Measurements from ENCODE around the gene RAB7A. TPM values are rescaled to one million over a fixed set of nuclear protein-coding genes. Genes with fewer than 3 reads are reported as not detected.
"Not testable (repeated sequence)": the region's sequence is repeated elsewhere in the genome, so short reads cannot be mapped to it uniquely, and the experiment has no call there.

Gene RAB7A
- total and polyA plus RNA-seq, 10 of the 15 experiments (the other 5 are each of a cell fraction or from before 2014, with no cell fraction given), result 40.3 to 212 (median 160) TPM

DNA sequence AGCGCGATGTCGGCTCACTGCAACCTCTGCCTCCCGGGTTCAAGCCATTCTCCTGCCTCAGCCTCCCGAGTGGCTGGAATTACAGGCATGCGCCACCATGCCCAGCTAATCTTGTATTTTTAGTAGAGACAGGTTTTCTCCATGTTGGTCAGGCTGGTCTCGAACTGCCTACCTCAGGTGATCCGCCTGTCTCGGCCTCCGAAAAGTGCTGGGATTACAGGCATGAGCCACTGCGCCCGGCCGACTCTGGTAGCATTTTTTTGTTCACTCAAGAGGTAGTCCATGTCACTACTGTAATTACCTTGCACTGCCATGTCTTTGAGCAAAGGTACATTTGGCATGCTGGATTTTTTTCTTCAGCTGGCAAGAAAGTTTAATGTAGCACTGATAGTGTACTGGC is 2.5 kb downstream of the RAB7A start:
- FAIRE-seq; BruUV-seq (replicated peaks); H3K27ac ChIP-seq (ENCODE audit: control insufficient read depth, insufficient read depth); intact Hi-C loops (cut with micrococcal nuclease; ENCODE audit: unreplicated experiment); DNase-seq (ENCODE audit: low read depth, low spot score); in situ Hi-C loops (cut with MboI); H4K20me1 ChIP-seq (ENCODE audit: control insufficient read depth, insufficient read depth); H3K36me3 ChIP-seq (ENCODE audit: control insufficient read depth in 2 of 2, insufficient read depth in 2 of 2, low read length in 1 of 2); ATAC-seq; H2AFZ ChIP-seq (ENCODE audit: control insufficient read depth, low read depth, low read length); H3K27me3 ChIP-seq (replicated peaks in 1 of 2; ENCODE audit: control insufficient read depth in 2 of 2, insufficient read depth in 2 of 2, low read length in 1 of 2); H3K9me3 ChIP-seq (replicated peaks; ENCODE audit: control insufficient read depth, insufficient read depth, low read length); H3K9ac ChIP-seq (ENCODE audit: control insufficient read depth, insufficient read depth, low read length): not testable (repeated sequence)
- ChIA-PET RAD21 (ENCODE audit: unreplicated experiment) (interaction anchor here (0.6 to 1.4 kb wide), 3 partner anchors 48 to 76 kb away, joined by 3 to 11 read pairs (median 3); no protein-coding TSS in a partner anchor), CTCF (interaction anchor here (0.8 to 1.3 kb wide), 5 partner anchors 47 to 67 kb away, joined by 3 to 8 read pairs (median 4); no protein-coding TSS in a partner anchor), POLR2A (interaction anchor here (1.0 to 2.9 kb wide), 2 partner anchors 9 to 48 kb away, joined by 3 to 11 read pairs; no protein-coding TSS in a partner anchor), SMC1A (ENCODE audit: uncharacterized antibody, unreplicated experiment) (interaction anchor here (0.7 to 3.6 kb wide), 6 partner anchors 10 to 71 kb away, joined by 3 to 20 read pairs (median 6); no protein-coding TSS in a partner anchor)
- Histone ChIP-seq H3K4me2 (ENCODE audit: control insufficient read depth, insufficient read depth) (peak overlapping the region; percentile 17; the same call in 1 of the 2 replicates), H3K4me3 (peak overlapping the region; percentile 57), H3K79me2 (ENCODE audit: control insufficient read depth, insufficient read depth, low read length) (peaks cover 76% of the 10 kb centered on the region), H3K4me1 (ENCODE audit: control insufficient read depth, insufficient read depth, low read length) (peaks cover 12% of the 10 kb centered on the region)
- WGBS (ENCODE audit: insufficient coverage, insufficient replicate concordance, low lambda C conversion rate, missing lambda C conversion rate), result 97% methylated on average over 13 of the region's 13 CpGs
- TF ChIP-seq, protein P1, sequence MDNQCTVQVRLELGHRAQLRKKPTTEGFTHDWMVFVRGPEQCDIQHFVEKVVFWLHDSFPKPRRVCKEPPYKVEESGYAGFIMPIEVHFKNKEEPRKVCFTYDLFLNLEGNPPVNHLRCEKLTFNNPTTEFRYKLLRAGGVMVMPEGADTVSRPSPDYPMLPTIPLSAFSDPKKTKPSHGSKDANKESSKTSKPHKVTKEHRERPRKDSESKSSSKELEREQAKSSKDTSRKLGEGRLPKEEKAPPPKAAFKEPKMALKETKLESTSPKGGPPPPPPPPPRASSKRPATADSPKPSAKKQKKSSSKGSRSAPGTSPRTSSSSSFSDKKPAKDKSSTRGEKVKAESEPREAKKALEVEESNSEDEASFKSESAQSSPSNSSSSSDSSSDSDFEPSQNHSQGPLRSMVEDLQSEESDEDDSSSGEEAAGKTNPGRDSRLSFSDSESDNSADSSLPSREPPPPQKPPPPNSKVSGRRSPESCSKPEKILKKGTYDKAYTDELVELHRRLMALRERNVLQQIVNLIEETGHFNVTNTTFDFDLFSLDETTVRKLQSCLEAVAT (IDR thresholded peaks at IDR 0.05), result peak; percentile 43; the same call in 1 of the 2 replicates

DNA sequence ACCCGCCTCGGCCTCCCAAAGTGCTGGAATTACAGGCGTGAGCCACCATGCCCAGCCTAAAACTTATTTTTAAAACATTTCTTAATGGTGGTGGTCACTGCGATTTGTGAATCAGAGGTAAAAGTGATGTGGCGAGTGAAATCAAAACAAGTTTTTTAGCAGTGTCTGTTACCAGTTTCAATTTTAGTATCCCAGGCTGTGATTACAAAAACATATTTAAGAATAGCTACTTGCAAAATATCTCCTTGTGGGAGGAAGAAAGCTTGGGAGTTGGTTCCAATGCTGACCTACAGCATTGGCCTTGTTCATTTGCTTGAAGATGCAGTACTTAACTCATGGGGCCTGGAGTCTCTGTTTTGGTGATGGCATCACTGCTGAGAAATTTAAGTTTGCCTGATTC is 4.5 kb downstream of the RAB7A start:
- POLR2A ChIA-PET, result interaction anchor here (0.7 kb wide), 2 partner anchors 50 to 90 kb away, joined by 3 to 4 read pairs; no protein-coding TSS in a partner anchor
- Histone ChIP-seq H3K9ac (ENCODE audit: control insufficient read depth, insufficient read depth, low read length) (no peak overlapping the region), H3K36me3 (ENCODE audit: control insufficient read depth in 2 of 2, insufficient read depth in 2 of 2, low read length in 1 of 2) (no peaks in the 10 kb centered on the region), H3K4me3 (peak overlapping the region; percentile 55), H3K4me2 (ENCODE audit: control insufficient read depth, insufficient read depth) (peak overlapping the region; percentile 71), H4K20me1 (ENCODE audit: control insufficient read depth, insufficient read depth) (peaks cover 8% of the 10 kb centered on the region), H3K4me1 (ENCODE audit: control insufficient read depth, insufficient read depth, low read length) (peaks cover 15% of the 10 kb centered on the region), H3K9me3 (replicated peaks; ENCODE audit: control insufficient read depth, insufficient read depth, low read length) (no peaks in the 10 kb centered on the region), H3K27ac (ENCODE audit: control insufficient read depth, insufficient read depth) (peak overlapping the region; percentile 22; the same call in 1 of the 2 replicates), H2AFZ (ENCODE audit: control insufficient read depth, low read depth, low read length) (no peak overlapping the region), H3K27me3 (replicated peaks in 1 of 2; ENCODE audit: control insufficient read depth in 2 of 2, insufficient read depth in 2 of 2, low read length in 1 of 2) (no peaks in the 10 kb centered on the region), H3K79me2 (ENCODE audit: control insufficient read depth, insufficient read depth, low read length) (peaks cover 95% of the 10 kb centered on the region)
- FAIRE-seq (no peak), DNase-seq (ENCODE audit: low read depth, low spot score) (no peak), ATAC-seq (no peak)
- RAD21 ChIA-PET (ENCODE audit: unreplicated experiment), result interaction anchor here (1.1 to 2.5 kb wide), 4 partner anchors 49 to 64 kb away, joined by 3 to 8 read pairs (median 5); no protein-coding TSS in a partner anchor
- CTCF ChIA-PET, result interaction anchor here (0.7 to 1.3 kb wide), 2 partner anchors 29 to 307 kb away, joined by 3 read pairs; no protein-coding TSS in a partner anchor
- no TSS peak for BruUV-seq (replicated peaks)
- TF ChIP-seq POLR2AphosphoS2 (IDR thresholded peaks at IDR 0.05; ENCODE audit: low read depth, low read length), result no peak
- TF ChIP-seq RUNX3 (IDR thresholded peaks at IDR 0.05; ENCODE audit: low read length), result 0 out of 2 replicates have a peak, but pooled peaks have one; percentile 15
- peak; percentile 29; the same call in 1 of the 2 replicates for TF ChIP-seq JUNB (IDR thresholded peaks at IDR 0.05)
- 0 out of 2 replicates have a peak, but pooled peaks have one; percentile 39 for TF ChIP-seq EED (IDR thresholded peaks at IDR 0.05; ENCODE audit: low read depth)
- no peak for TF ChIP-seq HDAC2 (IDR thresholded peaks at IDR 0.05)
- intact Hi-C loops (cut with micrococcal nuclease; ENCODE audit: unreplicated experiment) (loop anchor here (5.0 kb wide), 1 partner anchor 57 kb away; no protein-coding TSS in a partner anchor), in situ Hi-C loops (cut with MboI) (no loop called here)
- SMC1A ChIA-PET (ENCODE audit: uncharacterized antibody, unreplicated experiment), result interaction anchor here (1.2 to 3.6 kb wide), 7 partner anchors 15 to 73 kb away, joined by 3 to 20 read pairs (median 4); no protein-coding TSS in a partner anchor
- 3% methylated on average over 5 of the region's 5 CpGs for WGBS (ENCODE audit: insufficient coverage, insufficient replicate concordance, low lambda C conversion rate, missing lambda C conversion rate)

All from GM12878 (cell line).